Measurements from ENCODE around the gene ZSCAN25.
A peak's percentile ranks its signal among the peaks of the same experiment; 100 is the strongest.
"Not testable (repeated sequence)": the region's sequence is repeated elsewhere in the genome, so short reads cannot be mapped to it uniquely, and the experiment has no call there.

Gene ZSCAN25

DNA sequence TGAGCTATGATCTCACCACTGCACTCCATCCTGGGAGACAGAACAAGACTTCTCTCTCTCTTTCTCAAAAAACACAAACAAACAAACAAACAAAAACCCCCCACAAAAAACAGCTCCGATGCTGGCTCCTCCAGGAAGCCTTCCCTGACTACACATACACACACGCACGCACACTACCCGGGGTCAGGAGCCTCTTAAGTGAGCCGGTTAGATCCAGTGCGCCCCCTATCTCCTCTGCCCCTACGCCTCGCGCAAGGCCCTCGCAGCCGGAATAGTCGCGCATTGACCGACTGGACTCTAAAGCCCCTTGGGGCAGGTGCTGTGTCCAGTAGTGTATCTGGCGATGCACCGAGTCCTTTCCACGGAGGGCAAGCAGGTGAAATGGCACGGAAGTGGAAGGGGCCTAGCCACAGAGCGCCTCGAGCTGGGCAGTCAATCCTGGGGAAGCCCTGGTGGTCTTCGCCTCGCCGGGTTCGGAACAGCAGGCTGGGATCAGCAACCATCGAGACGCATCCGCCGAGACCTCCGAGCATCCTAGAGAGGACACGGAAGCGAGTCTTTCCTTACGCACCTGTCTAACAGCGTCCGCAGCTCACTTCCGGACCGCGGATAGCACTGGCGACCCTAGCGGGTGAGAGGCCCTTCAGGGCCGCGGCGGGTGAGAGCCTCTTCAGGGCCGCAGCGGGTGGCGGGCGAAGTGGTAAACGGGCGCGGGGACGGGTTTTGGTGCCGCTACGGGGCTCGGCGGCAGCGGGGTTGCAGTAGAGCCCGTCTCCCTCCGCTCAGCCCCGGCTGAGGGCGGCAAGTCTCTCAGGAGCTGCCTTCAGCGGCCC is at the start of gene ZSCAN25:
Gene ZSCAN25, plus strand, starts transcription at position 588 of the 833 bp plus-strand sequence. CDS start 2,661 bp downstream, outside the sequence.
- peak; percentile 97 for DNase-seq

DNA sequence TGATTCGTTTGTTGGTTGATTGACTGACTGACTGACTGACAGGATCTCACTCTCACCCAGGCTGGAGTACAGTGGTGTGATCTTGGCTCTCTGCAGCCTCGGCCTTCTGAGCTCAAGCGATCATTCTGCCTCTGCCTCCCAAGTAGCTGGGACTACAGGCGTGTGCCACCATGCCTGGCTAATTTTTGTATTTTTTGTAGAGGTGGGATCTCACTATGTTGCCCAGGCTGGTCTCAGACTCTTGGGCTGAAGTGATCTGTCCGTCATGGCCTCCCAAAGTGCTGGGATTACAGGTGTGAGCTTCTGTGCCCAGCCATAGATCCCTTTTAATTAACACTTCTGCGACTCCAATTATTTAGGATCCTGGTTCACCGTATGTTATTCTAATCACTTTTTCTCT is 48.0 kb upstream of the ZSCAN25 start:
- DNase-seq = not testable (repeated sequence)

DNA sequence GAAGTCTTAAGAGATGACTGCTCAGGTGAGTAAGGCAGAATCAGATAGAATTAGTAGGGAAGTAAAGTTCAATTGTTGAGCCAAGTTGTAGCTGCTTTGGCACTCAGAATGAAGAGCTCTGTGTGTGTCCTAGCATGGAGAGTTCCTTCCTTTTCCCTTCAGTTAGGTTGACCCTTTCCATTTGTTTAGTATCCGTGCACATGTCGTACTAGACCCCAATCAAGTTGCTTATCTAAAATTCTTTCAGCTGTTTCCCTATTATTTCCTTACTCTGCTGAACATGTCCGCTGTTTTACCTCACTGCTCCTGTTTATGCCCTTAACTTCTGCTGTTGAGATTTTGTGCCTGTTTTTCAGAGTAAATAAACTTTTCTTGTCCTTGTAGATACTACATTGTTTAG is 45.0 kb upstream of the ZSCAN25 start:
- DNase-seq = no peak

DNA sequence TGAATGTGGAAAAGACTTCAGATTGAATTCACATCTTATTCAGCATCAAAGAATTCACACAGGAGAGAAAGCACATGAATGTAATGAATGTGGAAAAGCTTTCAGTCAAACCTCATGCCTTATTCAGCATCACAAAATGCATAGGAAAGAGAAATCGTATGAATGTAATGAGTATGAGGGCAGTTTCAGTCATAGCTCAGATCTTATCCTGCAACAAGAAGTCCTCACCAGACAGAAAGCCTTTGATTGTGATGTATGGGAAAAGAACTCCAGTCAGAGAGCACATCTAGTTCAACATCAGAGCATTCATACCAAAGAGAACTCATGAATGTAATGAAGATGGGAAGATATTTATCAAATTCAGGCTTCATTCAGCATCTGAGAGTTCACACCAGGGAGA is 43.5 kb upstream of the ZSCAN25 start:
- no peak for DNase-seq

DNA sequence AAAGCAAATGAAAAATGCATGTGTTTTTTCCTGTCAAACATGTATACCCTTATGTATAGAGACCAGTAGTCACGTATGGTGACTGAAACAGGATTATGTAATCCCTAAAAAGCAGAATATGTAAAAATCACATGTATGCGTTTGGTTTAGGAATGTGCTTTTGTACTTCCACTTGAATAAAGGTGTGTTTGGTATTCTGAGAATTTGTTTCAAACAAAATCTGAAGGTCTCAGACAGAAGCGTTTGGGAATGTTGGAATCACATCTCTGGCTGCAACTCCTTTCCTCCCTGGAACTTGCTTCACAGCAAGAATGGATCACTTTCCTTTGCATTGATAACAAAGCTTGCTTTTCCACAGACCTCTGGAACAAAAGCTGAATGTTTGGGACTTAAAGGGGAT is 40.5 kb upstream of the ZSCAN25 start:
- no peak for DNase-seq

DNA sequence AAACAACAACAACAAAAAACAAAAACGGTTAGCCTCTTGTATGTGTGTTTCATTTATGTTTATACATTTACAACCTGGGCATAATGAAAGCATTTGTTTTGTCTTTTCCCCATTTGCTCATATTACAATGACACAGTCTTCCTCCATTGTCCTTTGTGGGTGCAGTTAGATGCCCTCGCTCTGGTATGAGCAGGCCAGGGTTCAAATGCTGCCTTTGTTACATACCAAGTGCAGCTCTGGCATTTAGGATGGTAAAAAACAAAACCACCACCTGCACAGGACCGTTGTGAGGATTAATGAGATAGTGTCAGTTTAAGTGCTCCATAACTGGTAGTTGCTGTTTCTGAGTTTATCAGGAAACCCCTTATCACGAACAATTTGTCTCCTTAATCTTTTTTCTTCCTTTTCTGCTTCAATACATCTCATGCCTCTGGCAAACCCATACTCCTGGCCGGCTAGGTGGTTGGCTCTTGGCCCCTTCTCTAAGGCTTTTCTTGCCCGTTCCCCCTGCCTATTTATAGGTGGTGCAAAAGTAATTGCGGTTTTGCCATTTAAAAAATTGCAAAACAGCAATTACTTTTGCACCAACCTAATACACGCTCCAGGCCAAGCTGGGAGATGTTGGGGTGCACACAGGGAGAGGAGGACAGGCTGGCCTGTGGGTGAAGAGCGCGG is 37.3 kb upstream of the ZSCAN25 start:
- DNase-seq = no peak

DNA sequence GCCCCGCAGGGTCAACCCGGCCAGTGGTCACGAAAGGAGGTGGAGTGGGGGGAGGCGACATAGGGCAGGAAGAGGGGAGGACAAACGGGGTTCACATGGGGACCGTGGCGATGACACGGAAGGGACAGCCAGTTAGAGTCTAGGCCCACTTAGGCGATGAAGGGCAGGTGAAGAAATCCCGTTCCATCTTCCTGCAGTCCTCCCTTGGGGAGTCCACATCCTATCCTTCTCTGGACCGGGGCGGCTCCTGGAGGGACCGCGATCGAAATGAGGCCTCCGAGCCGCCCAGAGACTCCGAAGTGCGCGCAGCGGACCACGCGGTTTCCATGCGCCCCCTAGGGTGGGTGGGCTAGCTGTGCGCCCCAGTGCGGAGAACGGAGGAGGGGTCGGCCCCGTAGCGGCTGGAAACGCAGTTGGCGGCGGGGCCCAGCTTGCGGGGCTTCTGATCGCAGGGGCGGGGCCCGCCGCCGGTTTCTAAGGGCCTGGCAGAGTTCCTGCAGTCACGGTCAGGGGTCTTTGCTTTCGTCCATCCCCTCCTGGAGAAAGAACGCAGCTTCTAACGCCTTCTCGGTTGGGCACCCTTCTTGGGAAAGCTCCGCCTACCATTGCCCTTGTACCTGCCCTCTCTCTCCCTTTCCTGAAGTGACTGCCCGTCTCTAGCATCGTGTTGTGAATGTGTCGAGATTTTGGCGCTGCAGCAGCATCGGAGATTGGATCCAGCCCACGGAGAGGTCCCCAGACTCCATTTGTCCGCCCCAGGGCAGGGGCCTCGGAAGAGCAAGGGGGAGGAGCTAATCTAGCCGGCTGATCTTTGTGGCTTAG is 36.6 kb upstream of the ZSCAN25 start:
- DNase-seq = peak; percentile 68

DNA sequence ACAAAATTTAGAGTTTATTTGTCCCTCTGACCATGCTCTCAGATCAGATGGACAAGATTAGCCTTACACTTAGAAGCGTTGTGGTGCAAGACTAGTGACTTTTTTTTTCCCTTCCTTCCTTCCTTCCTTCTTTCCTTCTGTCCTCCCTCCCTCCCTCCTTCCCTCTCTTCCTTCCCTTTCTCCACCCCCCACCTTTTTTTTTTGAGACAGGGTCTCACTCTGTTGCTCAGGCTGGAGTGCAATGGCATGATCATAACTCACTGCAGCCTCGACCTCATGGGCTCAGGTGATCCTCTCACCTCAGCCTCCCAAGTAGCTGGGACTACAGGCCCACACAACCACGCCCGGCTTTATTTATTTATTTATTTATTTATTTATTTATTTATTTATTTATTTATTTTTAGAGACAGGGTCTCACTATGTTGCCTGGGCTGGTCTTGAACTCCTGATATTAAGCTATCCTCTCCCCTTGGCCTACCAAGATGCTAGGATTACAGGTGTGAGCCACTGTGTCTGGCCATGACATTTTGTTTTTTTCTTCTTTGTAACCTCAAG is 35.9 kb upstream of the ZSCAN25 start:
- DNase-seq = not testable (repeated sequence)

DNA sequence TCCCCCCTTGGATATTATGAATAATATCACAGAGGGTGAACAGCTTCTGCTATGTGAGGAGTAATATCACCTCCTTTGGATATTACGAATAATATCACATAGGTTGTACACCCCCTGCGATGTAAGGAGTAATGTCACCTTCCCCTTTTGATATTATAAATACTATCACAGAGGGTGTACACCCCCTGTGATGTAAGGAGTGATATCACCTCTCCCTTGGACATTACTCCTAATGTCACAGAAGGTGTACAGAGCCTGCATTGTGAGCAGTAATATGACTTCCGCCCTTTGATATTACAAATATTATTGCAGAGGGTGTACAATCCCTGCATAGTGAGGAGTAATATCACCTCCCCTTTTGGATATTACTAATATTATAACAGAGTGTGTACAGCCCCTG is 27.9 kb upstream of the ZSCAN25 start:
- no peak for DNase-seq

DNA sequence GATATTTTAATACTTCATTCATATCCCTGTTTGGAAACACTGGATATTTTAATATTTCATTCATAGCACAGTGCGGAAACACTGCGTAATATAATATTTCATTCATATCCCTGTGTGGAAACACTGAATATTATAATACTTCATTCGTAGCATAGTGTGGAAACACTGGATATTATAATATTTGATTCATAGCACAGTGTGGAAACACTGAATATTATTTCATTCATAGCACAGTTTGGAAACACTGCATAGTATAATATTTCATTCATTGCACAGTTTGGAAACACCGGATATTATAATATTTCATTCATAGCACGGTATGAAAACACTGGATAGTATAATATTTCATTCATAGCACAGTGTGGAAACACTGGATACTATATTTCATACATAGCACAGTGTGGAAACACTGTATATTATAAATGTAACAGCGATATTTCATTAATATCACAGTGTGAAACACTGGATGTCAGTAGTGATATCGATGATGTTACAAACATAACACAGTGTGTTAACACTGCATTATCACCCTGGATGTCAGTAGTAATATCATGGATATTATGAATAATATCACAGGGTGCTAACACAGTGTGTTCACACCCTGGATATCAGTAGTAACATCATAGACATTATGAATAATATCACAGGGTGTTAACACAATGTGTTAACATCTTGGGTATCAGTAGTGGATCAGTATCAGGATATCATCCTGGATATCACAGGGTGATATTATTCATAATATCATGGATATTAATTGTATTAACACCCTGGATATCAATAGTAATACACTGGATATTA is 21.6 kb upstream of the ZSCAN25 start:
- DNase-seq = no peak

DNA sequence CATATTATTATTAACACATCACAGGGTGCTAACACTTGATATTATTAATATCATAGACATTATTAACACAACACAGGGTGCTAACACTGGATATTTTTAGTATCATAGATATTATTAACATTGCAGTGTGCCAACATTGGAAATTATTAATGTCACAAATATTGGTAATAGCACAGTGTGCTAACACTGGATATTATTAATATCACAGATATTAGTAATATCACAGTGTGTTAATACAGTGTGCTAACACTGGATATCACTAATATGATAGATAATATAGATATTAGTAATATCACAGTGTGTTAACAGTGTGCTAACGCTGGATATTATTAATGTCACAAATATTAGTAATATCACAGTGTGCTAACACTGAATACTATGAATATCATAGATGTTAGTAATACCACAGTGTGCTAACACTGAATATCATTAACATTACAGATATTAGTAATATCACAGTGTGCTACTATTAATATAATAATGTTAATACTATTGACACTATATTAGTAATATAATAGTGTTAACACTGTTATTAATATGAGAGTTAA is 20.3 kb upstream of the ZSCAN25 start:
- no peak for DNase-seq

DNA sequence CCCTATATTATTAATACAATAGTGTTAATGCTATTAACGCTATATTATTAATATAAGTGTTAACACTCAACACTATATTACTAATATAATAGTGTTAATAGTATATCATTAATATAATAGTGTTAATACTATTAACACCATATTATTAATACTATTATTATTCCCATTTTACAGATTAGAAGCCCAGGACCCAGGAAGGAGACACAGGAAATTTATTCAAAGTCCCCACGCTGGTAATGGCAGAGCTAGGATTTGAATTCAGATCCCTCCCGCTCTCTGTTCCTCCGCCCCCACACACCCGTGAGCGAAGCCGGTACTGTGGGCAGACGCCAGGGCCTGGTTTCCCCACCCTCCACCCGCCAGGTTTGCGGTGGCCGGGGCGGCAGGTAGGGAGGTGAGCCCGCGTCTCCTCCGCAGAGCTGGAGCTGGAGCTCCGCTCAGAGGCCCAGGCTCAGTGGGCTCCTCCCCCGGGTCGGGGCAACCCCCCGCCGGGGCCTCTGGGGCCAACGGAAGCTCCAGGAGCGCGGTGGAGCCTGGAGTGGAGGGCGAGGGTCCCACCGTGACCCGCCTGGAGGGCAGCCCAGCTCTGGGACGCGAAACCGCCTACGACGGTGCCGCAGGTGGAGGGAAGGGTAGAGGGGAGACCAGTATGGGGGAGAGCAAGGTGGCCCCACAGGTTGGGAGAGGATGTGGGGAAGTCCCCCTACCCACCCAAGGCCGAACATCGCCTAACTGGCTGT is 18.8 kb upstream of the ZSCAN25 start, which contains the start of gene TMEM225B:
Gene TMEM225B, plus strand, starts transcription at position 506 of the 740 bp plus-strand sequence. CDS start 6,122 bp downstream, outside the sequence.
- DNase-seq = peak; percentile 13

DNA sequence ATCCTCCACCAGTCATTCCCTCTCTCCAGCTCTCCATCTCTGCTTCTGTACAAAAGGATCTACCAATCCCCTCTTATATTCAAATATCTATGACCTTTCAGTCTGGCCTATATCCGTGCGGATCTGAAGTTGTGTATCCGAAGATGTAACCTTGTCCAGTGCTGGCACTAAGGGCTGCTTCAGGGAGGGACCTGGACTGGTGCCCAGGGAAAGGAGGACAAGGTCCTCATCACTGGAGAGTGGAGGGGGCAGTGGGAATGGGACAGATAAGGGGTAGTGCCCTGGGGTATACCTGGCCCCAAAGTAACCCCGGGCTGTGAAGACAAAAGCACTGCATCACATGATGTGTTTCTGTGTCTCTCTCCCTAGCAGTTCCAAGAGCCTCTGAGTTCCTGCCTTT is 16.9 kb upstream of the ZSCAN25 start:
- DNase-seq = no peak

DNA sequence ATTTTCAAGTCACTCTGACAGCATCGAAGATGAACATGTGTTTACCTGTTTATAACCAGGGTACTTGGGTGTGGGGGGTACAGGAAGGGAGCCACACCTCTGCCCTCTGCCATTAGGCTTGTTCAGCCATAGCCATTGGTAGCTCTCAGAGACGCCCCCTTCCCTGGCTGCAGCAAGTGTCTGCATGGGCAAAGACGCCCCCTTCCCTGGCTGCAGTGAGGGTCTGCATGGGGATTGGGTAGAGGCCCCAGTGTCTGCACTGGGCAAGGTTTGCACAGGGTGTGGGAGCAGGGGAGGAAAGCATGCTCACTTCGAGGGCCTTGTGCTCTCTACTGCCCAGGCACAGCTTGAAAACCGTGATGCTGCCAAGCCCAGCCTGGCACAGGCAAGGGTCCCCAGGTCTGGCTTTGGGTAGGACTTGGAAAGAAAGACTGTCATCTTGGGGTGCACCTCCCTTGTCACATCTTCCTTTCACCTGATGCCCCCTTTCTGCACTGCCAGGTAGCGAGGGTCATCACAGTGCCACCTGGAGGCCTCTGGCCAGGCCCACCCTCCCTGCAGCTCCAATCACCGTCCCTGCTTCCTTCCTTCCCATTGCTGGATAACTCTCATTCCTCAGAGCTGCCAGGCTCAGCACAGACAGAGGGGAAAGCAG is 15.0 kb upstream of the ZSCAN25 start:
- no peak for DNase-seq

DNA sequence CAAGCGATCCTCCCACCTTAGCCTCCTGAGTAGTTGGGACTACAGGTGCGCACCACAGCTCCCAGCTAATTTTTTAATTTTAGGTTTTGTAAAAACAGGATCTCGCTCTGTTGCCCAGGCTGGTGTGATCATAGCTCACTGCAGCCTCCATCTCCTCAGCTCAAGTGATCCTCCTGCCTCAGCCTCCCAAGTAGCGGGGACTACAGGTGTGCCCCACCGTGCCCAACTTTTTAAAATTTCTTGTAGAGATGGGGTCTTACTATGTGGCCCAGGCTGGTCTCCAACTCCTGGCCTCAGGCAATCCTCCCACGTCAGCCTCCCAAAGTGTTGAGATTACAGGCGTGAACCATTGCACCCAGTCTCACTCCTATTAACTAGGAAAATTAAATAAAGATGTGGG is 11.2 kb upstream of the ZSCAN25 start:
- no peak for DNase-seq

DNA sequence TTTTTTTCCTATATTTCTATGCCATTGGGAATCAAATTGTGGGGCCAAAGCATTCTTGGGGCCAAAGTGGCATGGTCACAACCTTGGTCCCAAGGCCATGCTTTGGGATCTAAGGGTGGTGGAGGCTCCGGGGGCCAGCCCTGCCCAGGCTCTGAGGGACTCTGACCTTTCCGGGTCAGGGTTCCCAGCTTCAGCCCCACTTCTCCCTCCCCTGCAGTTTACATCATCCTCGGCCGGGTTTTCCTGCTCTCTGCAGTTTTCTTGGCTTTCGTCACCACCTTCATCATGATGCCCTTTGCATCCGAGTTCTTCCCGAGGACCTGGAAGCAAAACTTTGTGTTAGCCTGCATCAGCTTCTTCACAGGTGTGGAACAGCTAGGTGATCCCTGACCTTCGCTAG is 10.2 kb upstream of the ZSCAN25 start:
- DNase-seq = no peak

DNA sequence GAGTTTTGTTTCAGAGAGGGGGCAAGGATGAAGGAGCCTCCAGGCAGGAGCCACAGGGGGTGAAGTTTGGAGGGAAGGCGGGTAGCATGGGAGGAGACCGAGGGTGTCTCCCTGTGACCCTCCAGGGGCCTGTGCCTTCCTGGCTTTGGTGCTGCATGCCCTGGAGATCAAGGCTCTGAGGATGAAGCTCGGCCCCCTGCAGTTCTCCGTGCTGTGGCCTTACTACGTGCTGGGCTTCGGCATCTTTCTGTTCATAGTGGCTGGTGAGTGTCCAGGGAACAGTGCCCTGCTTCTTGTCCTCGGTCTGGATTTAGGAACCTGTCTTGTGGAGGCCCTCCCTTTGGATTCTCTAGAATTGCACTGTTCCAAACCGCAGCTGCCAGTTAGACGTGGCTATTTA is 9.2 kb upstream of the ZSCAN25 start:
- DNase-seq = no peak

DNA sequence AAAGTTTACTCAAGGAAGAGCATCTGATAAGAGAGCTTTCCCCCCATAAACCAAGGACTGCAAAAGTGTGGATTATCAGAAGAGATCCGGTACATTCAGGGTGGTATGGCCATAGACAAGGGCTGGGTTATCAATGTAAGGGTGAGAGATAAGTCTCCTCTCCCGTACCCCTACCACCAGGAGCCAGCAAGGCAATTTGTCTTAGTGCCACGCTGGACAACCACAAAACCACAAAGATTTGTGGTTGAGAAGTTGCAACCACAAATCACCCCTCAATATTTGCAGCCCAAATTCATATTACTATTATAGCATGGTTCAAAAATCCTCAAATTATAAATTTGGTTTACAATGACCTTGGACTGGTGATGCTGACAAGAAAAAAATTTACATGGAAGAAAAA is 2.3 kb upstream of the ZSCAN25 start:
- DNase-seq = no peak

DNA sequence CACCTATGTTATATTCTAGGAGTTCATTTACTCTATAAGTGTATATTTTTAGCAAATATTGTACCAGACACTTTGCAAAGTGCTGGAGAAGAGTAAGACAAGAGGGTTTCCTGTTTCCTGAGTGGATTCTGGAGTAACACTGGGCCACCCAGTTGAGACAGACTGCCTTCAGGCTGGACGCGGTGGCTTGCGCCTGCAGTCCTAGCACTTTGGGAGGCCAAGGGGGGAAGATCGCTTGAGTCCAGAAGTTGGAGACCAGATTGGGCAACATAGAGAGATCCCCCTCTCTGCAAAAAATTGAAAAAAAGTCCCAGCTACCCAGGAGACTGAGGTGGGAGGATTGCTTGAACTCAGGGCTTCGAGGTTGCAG is 772 bp upstream of the ZSCAN25 start:
- no peak for DNase-seq

DNA sequence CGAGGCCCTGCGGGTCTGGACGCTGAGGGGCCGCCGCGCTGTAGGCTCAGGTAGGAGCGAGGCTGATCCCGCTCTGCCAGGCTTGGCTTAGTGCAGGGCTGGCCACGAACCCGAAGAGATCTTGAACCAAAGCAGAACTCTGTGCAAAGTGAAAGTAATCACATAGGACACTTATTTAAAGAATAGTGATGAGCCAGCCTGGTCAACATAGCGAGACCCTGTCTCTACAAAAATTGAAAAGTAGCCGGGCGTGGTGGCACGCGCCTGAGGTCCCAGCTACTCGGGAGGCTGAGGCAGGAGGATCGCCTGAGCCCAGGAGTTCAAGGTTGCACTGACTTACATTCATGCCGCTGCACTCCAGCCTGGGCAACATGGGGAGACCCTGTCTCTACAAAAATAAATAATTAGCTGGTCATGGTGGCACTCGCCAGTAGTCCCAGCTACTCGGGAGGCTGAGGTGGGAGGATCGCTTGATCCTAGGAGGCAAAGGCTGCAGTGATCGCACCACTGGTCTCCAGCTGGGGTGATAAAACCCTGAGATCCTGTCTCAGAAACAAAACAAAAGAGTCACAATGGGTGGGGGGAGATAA is 541 bp downstream of the ZSCAN25 start:
- DNase-seq = no peak
